K562 (cell line): ENCODE measurements around the gene LYRM1. TPM values are rescaled to one million over a fixed set of nuclear protein-coding genes. Genes with fewer than 3 reads are reported as not detected.

Experiments
- DDX20 ChIP-seq: fragments of 450-650 bp; IDR thresholded peaks from 2 replicates; pipeline ENCODE4 v1.6.1; 2016; ENCODE audit warnings: missing genetic modification characterization, low read depth, mild to moderate bottlenecking, missing compliant biosample characterization, moderate library complexity
- FIP1L1 ChIP-seq: fragments of 200-400 bp; formaldehyde crosslinking; IDR thresholded peaks from 2 replicates; pipeline ENCODE4 v1.6.1; 2018; ENCODE audit warnings: mild to moderate bottlenecking, low read depth, low read length; ENCODE audit not compliant: poor library complexity, severe bottlenecking
- FOSL1 ChIP-seq: fragments of 200-800 bp; sonication (Bioruptor generic); conservative IDR thresholded peaks from 2 replicates; pipeline ENCODE4 v1.6.1; 2016; ENCODE audit warnings: missing genetic modification characterization, missing compliant biosample characterization
- MAFG ChIP-seq: fragments of 450-650 bp; conservative IDR thresholded peaks from 2 replicates; pipeline ENCODE4 v1.6.1; 2016; ENCODE audit warnings: missing genetic modification characterization, missing compliant biosample characterization
- TCF7L2 ChIP-seq: fragments of 150-350 bp; IDR thresholded peaks from 2 replicates; pipeline ENCODE4 v1.6.1; 2016; ENCODE audit warnings: low read depth, mild to moderate bottlenecking, low read length, moderate library complexity
- polyA plus RNA-seq, 8 experiments: library from polyadenylated mRNA; depleted of rRNA in 4 of 8; stranded (reverse) in 5 of 8; unstranded in 3 of 8; fragments of >200 nt; fragmentation: Nextera tagmentation in 2 of 8; fragmentation: Illumina TruSeq in 1 of 8; extraction: Ambion mirVana in 2 of 8; extraction: Trizol in 1 of 8; gene quantifications; 2 replicates each; pipeline versions ENCODE4 v1.2.1 to v1.2.3, GENCODE V29; 2011 to 2014; ENCODE audit warnings: inconsistent platforms in 1 of 8, missing spikeins in 1 of 8
- total RNA-seq, 7 experiments: library from RNA; depleted of rRNA in 6 of 7; stranded (reverse); fragments of >200 nt in 6 of 7; fragmentation: Illumina TruSeq in 2 of 7; extraction: Trizol in 2 of 7; gene quantifications; 2 replicates each; pipeline versions ENCODE4 v1.2.1 to v1.2.3, GENCODE V29; 2011 to 2021; ENCODE audit warnings: low replicate concordance in 1 of 7
- TF ChIP-seq, protein P1 (sequence below): fragments of 250-450 bp; sonication (Bioruptor Pico); IDR thresholded peaks from 2 replicates; pipeline ENCODE4 v1.8.0; 2022; ENCODE audit warnings: moderate library complexity, mild to moderate bottlenecking, inconsistent platforms
- TF ChIP-seq, protein P2 (sequence below): sonication (generic); formaldehyde crosslinking; IDR thresholded peaks from 2 replicates; pipeline ENCODE4 v1.4.0; 2020; ENCODE audit warnings: mild to moderate bottlenecking, missing genetic modification reagents
- TF ChIP-seq, protein P3 (sequence below): IDR thresholded peaks from 3 replicates; pipeline ENCODE4 v1.6.1; 2011; ENCODE audit warnings: borderline replicate concordance, mild to moderate bottlenecking; ENCODE audit not compliant: insufficient read length, insufficient read depth

Gene LYRM1
- total and polyA plus RNA-seq, 9 of the 15 experiments (the other 6 are each of a cell fraction or from before 2014, with no cell fraction given) = 17.5 to 44.1 (median 32.7) TPM

DNA sequence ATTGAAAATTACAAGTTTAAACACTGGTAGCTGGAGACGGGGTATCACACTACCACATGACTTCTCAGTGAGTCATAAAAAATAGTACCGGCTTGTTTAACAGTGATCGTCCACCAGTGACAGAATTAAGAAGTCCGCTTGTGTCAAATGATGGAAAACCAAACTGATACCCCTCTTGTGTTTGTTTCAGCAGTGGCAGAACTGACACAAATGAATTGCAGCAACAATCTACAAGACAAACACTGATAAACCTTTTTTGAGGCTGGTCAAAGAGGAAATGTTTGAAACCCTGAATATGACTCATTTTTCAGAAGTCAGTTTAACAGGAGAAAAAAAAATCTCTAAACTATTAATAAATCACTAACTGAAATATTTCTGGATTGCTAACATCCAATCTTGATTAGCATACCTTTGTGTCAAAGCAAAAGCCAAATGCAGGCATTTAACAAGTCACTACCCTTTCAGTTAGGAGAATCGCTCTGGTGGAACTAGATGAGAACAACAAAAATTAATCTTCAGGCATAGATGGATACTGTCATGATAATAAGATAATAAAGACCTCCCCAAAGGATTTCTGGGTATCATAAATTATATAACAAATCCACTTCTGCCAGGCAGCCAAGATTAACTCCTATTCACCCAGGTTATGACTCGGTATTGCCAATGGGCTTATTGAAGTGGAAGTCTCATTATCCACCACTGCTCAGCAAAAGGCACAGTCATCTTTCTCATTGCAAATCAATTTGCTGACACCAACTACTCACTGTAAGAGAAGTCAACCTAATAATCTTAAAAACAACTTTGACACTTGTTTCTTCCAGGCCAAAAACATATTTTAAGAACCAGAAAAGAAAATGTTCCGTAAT lies 21.2 kb upstream of the LYRM1 start (continued):
- TF ChIP-seq MAFG = peak; percentile 30; the same call in 1 of the 2 replicates
- TF ChIP-seq DDX20 (tag) = no peak
- no peak for TF ChIP-seq TCF7L2
- no peak for TF ChIP-seq FIP1L1
- TF ChIP-seq, protein P1, sequence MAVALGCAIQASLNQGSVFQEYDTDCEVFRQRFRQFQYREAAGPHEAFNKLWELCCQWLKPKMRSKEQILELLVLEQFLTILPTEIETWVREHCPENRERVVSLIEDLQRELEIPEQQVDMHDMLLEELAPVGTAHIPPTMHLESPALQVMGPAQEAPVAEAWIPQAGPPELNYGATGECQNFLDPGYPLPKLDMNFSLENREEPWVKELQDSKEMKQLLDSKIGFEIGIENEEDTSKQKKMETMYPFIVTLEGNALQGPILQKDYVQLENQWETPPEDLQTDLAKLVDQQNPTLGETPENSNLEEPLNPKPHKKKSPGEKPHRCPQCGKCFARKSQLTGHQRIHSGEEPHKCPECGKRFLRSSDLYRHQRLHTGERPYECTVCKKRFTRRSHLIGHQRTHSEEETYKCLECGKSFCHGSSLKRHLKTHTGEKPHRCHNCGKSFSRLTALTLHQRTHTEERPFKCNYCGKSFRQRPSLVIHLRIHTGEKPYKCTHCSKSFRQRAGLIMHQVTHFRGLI = no peak
- TF ChIP-seq, protein P2, sequence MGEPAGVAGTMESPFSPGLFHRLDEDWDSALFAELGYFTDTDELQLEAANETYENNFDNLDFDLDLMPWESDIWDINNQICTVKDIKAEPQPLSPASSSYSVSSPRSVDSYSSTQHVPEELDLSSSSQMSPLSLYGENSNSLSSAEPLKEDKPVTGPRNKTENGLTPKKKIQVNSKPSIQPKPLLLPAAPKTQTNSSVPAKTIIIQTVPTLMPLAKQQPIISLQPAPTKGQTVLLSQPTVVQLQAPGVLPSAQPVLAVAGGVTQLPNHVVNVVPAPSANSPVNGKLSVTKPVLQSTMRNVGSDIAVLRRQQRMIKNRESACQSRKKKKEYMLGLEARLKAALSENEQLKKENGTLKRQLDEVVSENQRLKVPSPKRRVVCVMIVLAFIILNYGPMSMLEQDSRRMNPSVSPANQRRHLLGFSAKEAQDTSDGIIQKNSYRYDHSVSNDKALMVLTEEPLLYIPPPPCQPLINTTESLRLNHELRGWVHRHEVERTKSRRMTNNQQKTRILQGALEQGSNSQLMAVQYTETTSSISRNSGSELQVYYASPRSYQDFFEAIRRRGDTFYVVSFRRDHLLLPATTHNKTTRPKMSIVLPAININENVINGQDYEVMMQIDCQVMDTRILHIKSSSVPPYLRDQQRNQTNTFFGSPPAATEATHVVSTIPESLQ (CRISPR knock-in tag) = no peak
- TF ChIP-seq, protein P3, sequence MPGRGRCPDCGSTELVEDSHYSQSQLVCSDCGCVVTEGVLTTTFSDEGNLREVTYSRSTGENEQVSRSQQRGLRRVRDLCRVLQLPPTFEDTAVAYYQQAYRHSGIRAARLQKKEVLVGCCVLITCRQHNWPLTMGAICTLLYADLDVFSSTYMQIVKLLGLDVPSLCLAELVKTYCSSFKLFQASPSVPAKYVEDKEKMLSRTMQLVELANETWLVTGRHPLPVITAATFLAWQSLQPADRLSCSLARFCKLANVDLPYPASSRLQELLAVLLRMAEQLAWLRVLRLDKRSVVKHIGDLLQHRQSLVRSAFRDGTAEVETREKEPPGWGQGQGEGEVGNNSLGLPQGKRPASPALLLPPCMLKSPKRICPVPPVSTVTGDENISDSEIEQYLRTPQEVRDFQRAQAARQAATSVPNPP = no peak
- peak; percentile 77 for TF ChIP-seq FOSL1
